GM15510 (cell line): ENCODE data around the gene LENG1.

Experiments
- POLR2A ChIP-seq: IDR thresholded peaks from 3 replicates; pipeline ENCODE4 v1.6.1; 2011; ENCODE audit warnings: borderline replicate concordance; ENCODE audit not compliant: insufficient read length; ENCODE audit errors: extremely low read depth

Gene LENG1

GRCh38 chr19:54159352-54160181 lies at the start of gene LENG1:
LENG1 (minus strand) TSS chr19:54159721; CDS start chr19:54159695, 26 bp downstream.
- peak; percentile 80 for TF ChIP-seq POLR2A

- no peak for TF ChIP-seq POLR2A
Measured at GRCh38 chr19:54208784-54209057, 49.2 kb upstream of the LENG1 start.

- TF ChIP-seq POLR2A: no peak
Measured at GRCh38 chr19:54207983-54208783, 48.7 kb upstream of the LENG1 start.

GRCh38 chr19:54207676-54207982 lies 48.1 kb upstream of the LENG1 start:
- no peak for TF ChIP-seq POLR2A

GRCh38 chr19:54206831-54207177 lies 47.3 kb upstream of the LENG1 start:
- TF ChIP-seq POLR2A: no peak

GRCh38 chr19:54206030-54206830 lies 46.7 kb upstream of the LENG1 start:
- TF ChIP-seq POLR2A: no peak

- TF ChIP-seq POLR2A: no peak
Measured at GRCh38 chr19:54204767-54205468, 45.4 kb upstream of the LENG1 start.

- no peak for TF ChIP-seq POLR2A
Measured at GRCh38 chr19:54203151-54203611, 43.7 kb upstream of the LENG1 start.

- TF ChIP-seq POLR2A: no peak
Measured at GRCh38 chr19:54201980-54202379, 42.5 kb upstream of the LENG1 start.

- no peak for TF ChIP-seq POLR2A
Measured at GRCh38 chr19:54201172-54201701, 41.7 kb upstream of the LENG1 start.

- no peak for TF ChIP-seq POLR2A
Measured at GRCh38 chr19:54199401-54199800, 39.9 kb upstream of the LENG1 start.

- TF ChIP-seq POLR2A: no peak
Measured at GRCh38 chr19:54197121-54197520, 37.6 kb upstream of the LENG1 start.

- TF ChIP-seq POLR2A: no peak
Measured at GRCh38 chr19:54196536-54196935, 37.0 kb upstream of the LENG1 start.

- no peak for TF ChIP-seq POLR2A
Measured at GRCh38 chr19:54193011-54193410, 33.5 kb upstream of the LENG1 start.
